Panc1 (cell line): Measurements from ENCODE around the gene LPAR3. TPM values are rescaled to one million over a fixed set of nuclear protein-coding genes. Genes with fewer than 3 reads are reported as not detected.

ENCODE experiments used
- ATAC-seq: fragments of 200-7000 bp; cut with Tn5 transposase; 2 replicates; pipeline ENCODE4 v1.9.1; 2020; ENCODE audit warnings: mild to moderate bottlenecking, moderate library complexity
- BruUV-seq: library from RNA; stranded (reverse); fragments of 400-500 nt; replicated peaks from 2 replicates; lab custom pipeline; 2021; lab: Mats Ljungman, UMichigan
- CTCF ChIA-PET: fragments of 300-600 bp; sonication (Branson Sonifier 250); formaldehyde crosslinking; loops from one replicate; lab custom pipeline; 2022; ENCODE audit warnings: antibody characterized with exemption; lab: Charles Lee
- POLR2A ChIA-PET: fragments of 300-600 bp; sonication (Branson Sonifier 250); formaldehyde crosslinking; loops from one replicate; lab custom pipeline; 2022; ENCODE audit warnings: antibody characterized with exemption; lab: Charles Lee
- DNase-seq: peaks from one replicate; pipeline ENCODE4 v3.0.0-alpha.2; 2010; ENCODE audit warnings: low read depth, low spot score
- H3K27ac ChIP-seq: 2 replicates; pipeline ENCODE4 v1.5.1; 2011; ENCODE audit warnings: mild to moderate bottlenecking, low read length, inconsistent platforms
- H3K27me3 ChIP-seq: fragments of 200-500 bp; sonication (Bioruptor generic); 2 replicates; pipeline ENCODE4 v1.6.0; 2014; ENCODE audit warnings: low read length, inconsistent platforms; ENCODE audit not compliant: control insufficient read depth, insufficient read depth
- H3K36me3 ChIP-seq: fragments of 200-500 bp; sonication (Bioruptor generic); 2 replicates; pipeline ENCODE4 v1.5.1; 2014; ENCODE audit warnings: inconsistent platforms, mild to moderate bottlenecking, low read length, moderate library complexity; ENCODE audit not compliant: control insufficient read depth, insufficient read depth
- H3K4me1 ChIP-seq: 2 replicates; pipeline ENCODE4 v1.5.1; 2011; ENCODE audit warnings: inconsistent platforms, mild to moderate bottlenecking, low read length, moderate library complexity; ENCODE audit not compliant: control insufficient read depth, insufficient read depth
- H3K4me3 ChIP-seq, 2 experiments: 2 replicates each; pipeline ENCODE4 v1.5.1; 2011 to 2012; ENCODE audit warnings: low read depth in 2 of 2, low read length in 2 of 2, mild to moderate bottlenecking in 2 of 2, inconsistent platforms in 1 of 2, moderate library complexity in 1 of 2
- H3K9me3 ChIP-seq: fragments of 200-500 bp; sonication (Bioruptor generic); 2 replicates; pipeline ENCODE4 v1.5.1; 2014; ENCODE audit warnings: low read depth, mild to moderate bottlenecking, inconsistent platforms, low read length, moderate library complexity; ENCODE audit not compliant: control insufficient read depth, insufficient read depth
- CTCF ChIP-seq: fragments of 450-650 bp; IDR thresholded peaks from 2 replicates; pipeline ENCODE4 v1.5.1; 2017; ENCODE audit warnings: mild to moderate bottlenecking
- POLR2AphosphoS5 ChIP-seq: IDR thresholded peaks from 2 replicates; pipeline ENCODE4 v1.6.1; 2012; ENCODE audit warnings: mild to moderate bottlenecking, low read depth, low read length, moderate library complexity
- REST ChIP-seq, 2 experiments: IDR thresholded peaks; 2 replicates each; pipeline ENCODE4 v1.6.1; 2011 to 2012; ENCODE audit warnings: low read depth in 2 of 2, control low read depth in 1 of 2, low read length in 1 of 2, mild to moderate bottlenecking in 1 of 2, moderate library complexity in 1 of 2; ENCODE audit not compliant: insufficient read depth in 1 of 2
- SIN3A ChIP-seq: IDR thresholded peaks from 2 replicates; pipeline ENCODE4 v1.6.1; 2012; ENCODE audit warnings: low read depth, mild to moderate bottlenecking, low read length, moderate library complexity, borderline replicate concordance; ENCODE audit not compliant: insufficient read depth
- TCF7L2 ChIP-seq: IDR thresholded peaks from 2 replicates; pipeline ENCODE4 v1.6.1; 2011; ENCODE audit warnings: mild to moderate bottlenecking, low read depth, low read length, inconsistent platforms
- in situ Hi-C: cut with HindIII; loops from 2 replicates; pipeline ENCODE4 v1.10.0; 2016; ENCODE audit warnings: low sequenced_read_pairs, low pct_unique_long_range_greater_than_20kb
- intact Hi-C: fragments of 100-400 bp; cut with micrococcal nuclease; formaldehyde crosslinking; loops from one replicate; pipeline ENCODE4 v1.10.0; 2022; ENCODE audit not compliant: unreplicated experiment
- total RNA-seq: library from RNA; stranded (reverse); gene quantifications from one replicate; pipeline ENCODE4 v1.2.1, GENCODE V29; 2021; ENCODE audit not compliant: unreplicated experiment

Gene LPAR3
- total RNA-seq, 1 experiment from 2014 or later = 6.3 TPM

- no TSS peak for BruUV-seq
- in situ Hi-C loops = no loop called here
- Histone ChIP-seq H3K36me3 (no peaks in the 10 kb centered on the region), H3K27me3 (peaks cover 11% of the 10 kb centered on the region), H3K4me1 (peaks cover 19% of the 10 kb centered on the region), H3K9me3 (no peaks in the 10 kb centered on the region), H3K4me3 (no peak overlapping the region), H3K27ac (no peak overlapping the region)
- TF ChIP-seq SIN3A (no peak), REST (IDR thresholded peaks at IDR 0.05; ENCODE audit: insufficient read depth in 1 of 2, low read depth in 2 of 2, low read length in 1 of 2) (no peak), TCF7L2 (no peak), POLR2AphosphoS5 (no peak), CTCF (no peak)
- POLR2A ChIA-PET = no interaction called here
- ATAC-seq (no peak), DNase-seq (no peak)
- intact Hi-C loops = no loop called here
- CTCF ChIA-PET = no interaction called here
Measured at GRCh38 chr1:84849357-84849975, 43.5 kb downstream of the LPAR3 start.

- peak; percentile 90 for ATAC-seq
- ChIA-PET POLR2A (no interaction called here), CTCF (interaction anchor here (0.7 kb wide), 1 partner anchor 243 kb away, joined by 3 read pairs; no protein-coding TSS in a partner anchor)
- DNase-seq = peak; percentile 87
- H3K4me3 ChIP-seq = no peak overlapping the region
- in situ Hi-C loops = no loop called here
- TF ChIP-seq SIN3A (no peak), POLR2AphosphoS5 (peak; percentile 80; the same call in 1 of the 2 replicates)
- intact Hi-C loops = no loop called here
- H3K9me3 ChIP-seq = no peaks in the 10 kb centered on the region
- no TSS peak for BruUV-seq
- H3K27ac ChIP-seq = peak overlapping the region; percentile 58
- H3K36me3 ChIP-seq = no peaks in the 10 kb centered on the region
- peaks cover 14% of the 10 kb centered on the region for H3K27me3 ChIP-seq
- H3K4me1 ChIP-seq = peaks cover 14% of the 10 kb centered on the region
Measured at GRCh38 chr1:84847253-84848250, 45.5 kb downstream of the LPAR3 start.
